Adrenal gland (tissue), 19 donors: ENCODE measurements around the gene SPDYE1. TPM values are rescaled to one million over a fixed set of nuclear protein-coding genes. Genes with fewer than 3 reads are reported as not detected.
"Not testable (repeated sequence)": the region's sequence is repeated elsewhere in the genome, so short reads cannot be mapped to it uniquely, and the experiment has no call there.

Source experiments
- DNase-seq, 7 donors: peaks; one replicate each; pipeline ENCODE4 v3.0.0-alpha.2; 2019 to 2020
- H3K27ac ChIP-seq, 5 donors: fragments of 200-600 bp; sonication (generic) in 4 of 5; 1 replicate in 3 of 5; 2 replicates in 2 of 5; pipeline versions ENCODE4 v1.5.1 to v1.8.0; 2016 to 2020; ENCODE audit warnings: mild to moderate bottlenecking in 1 of 5
- H3K27me3 ChIP-seq: fragments of 200-600 bp; 2 replicates; pipeline ENCODE4 v1.8.0; 2021
- H3K36me3 ChIP-seq, 2 donors: fragments of 200-600 bp; replicated peaks in 1 of 2; 1 replicate in 1 of 2; 2 replicates in 1 of 2; pipeline versions ENCODE4 v1.5.1 to v1.8.0; 2018 to 2022
- H3K4me1 ChIP-seq, 2 donors: fragments of 200-600 bp; replicated peaks in 1 of 2; 1 replicate in 1 of 2; 2 replicates in 1 of 2; pipeline versions ENCODE4 v1.5.1 to v1.8.0; 2018 to 2021
- H3K4me3 ChIP-seq, 4 donors: fragments of 200-600 bp; sonication (generic) in 3 of 4; one replicate each; pipeline ENCODE4 v1.5.1; 2016 to 2018
- H3K9me3 ChIP-seq, 3 donors: fragments of 200-600 bp; sonication (generic) in 1 of 3; replicated peaks in 1 of 3; 1 replicate in 2 of 3; 2 replicates in 1 of 3; pipeline versions ENCODE4 v1.5.1 to v1.8.0; 2016 to 2021
- CTCF ChIP-seq, 6 experiments: fragments of 450-650 bp in 4 of 6; fragments of 200-600 bp in 2 of 6; sonication (generic) in 1 of 6; IDR thresholded peaks; 1 replicate in 5 of 6; 2 replicates in 1 of 6; pipeline versions ENCODE4 v1.5.1 to v1.8.0; 2016 to 2021; ENCODE audit warnings: antibody characterized with exemption in 6 of 6, mild to moderate bottlenecking in 2 of 6, moderate library complexity in 1 of 6
- POLR2A ChIP-seq, 2 donors: fragments of 450-650 bp; IDR thresholded peaks; one replicate each; pipeline ENCODE4 v1.6.1; 2017; ENCODE audit warnings: antibody characterized with exemption in 2 of 2, mild to moderate bottlenecking in 2 of 2, moderate library complexity in 1 of 2
- WGBS, 4 donors: extraction: QIAGEN DNeasy Blood & Tissue Kit in 2 of 4; methylation state at CpG; one replicate each; pipeline versions ENCODE4 v1.1.5 to v1.1.7; 2013 to 2017; 5-methylcytosine and 5-hydroxymethylcytosine counted together
- intact Hi-C, 2 donors: fragments of 100-400 bp; cut with DNase I; formaldehyde crosslinking; loops; one replicate each; pipeline versions ENCODE4 v1.14.1 to v1.15.0; 2022 to 2023
- long read RNA-seq, 10 donors: library from polyadenylated mRNA in 3 of 10; unstranded in 2 of 10; stranded (forward) in 1 of 10; transcript quantifications; one replicate each; pipeline ENCODE4 v2.0.0 and lab custom pipeline, GENCODE V29; 2021 to 2026
- polyA plus RNA-seq, 3 donors: library from polyadenylated mRNA; stranded (reverse); fragments of 200-250 nt in 2 of 3; fragments of 350-450 nt in 1 of 3; fragmentation: Illumina TruSeq in 1 of 3; extraction: RNeasy Lipid Tissue Mini Kit (QIAGEN cat#74804) in 1 of 3; gene quantifications; one replicate each; pipeline ENCODE4 v1.2.3, GENCODE V29; 2013 to 2014
- total RNA-seq, 9 donors: library from RNA; depleted of rRNA in 4 of 9; stranded (reverse); fragments of >200 nt in 4 of 9; fragments of 120-200 nt in 1 of 9; fragmentation: NEBNext Ultra II Directional in 1 of 9; extraction: Animal tissue kit (Norgen Biotek cat#: 25700) in 1 of 9; gene quantifications; one replicate each; pipeline versions ENCODE4 v1.1.0 to v1.2.4, GENCODE V29; 2013 to 2023
- donor health status: healthy with polysubstance abuse.
- donor health status: Bipolar disorder and iron deficiency.
- donor health status: DM: yes; HTN: yes; CAD: no.
- donor health status: DM: no; HTN: no; CAD: no.
- donor health status: DM: no; HTN: no; CAD: no.
- donor health status: DM: yes; HTN: yes; CAD: no.

Gene SPDYE1, protein sequence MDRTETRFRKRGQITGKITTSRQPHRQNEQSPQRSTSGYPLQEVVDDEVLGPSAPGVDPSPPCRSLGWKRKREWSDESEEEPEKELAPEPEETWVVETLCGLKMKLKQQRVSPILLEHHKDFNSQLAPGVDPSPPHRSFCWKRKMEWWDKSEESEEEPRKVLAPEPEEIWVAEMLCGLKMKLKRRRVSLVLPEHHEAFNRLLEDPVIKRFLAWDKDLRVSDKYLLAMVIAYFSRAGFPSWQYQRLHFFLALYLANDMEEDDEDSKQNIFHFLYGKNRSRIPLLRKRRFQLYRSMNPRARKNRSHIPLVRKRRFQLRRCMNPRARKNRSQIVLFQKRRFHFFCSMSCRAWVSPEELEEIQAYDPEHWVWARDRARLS
- total RNA-seq (under 1 TPM in 2 of 9 donors, not detected in 7; 0.06 to 0.19 TPM), polyA plus RNA-seq (not detected)
- long read RNA-seq, donor 1: 0 reads
- long read RNA-seq, donor 2: 0 reads
- long read RNA-seq, donor 3: 0 reads
- long read RNA-seq, donor 4, partial matches to known transcripts: 0 of 2 reads
- long read RNA-seq, donor 4, other reads (novel, unspliced or antisense): 2 of 2 reads
- long read RNA-seq, donor 5, partial matches to known transcripts: 0 of 3 reads
- long read RNA-seq, donor 5, other reads (novel, unspliced or antisense): 3 of 3 reads
- long read RNA-seq, donor 6, partial matches to known transcripts: 0 of 3 reads
- long read RNA-seq, donor 6, other reads (novel, unspliced or antisense): 3 of 3 reads
- long read RNA-seq, donor 7: 0 reads
- long read RNA-seq, donor 8: 0 reads
- long read RNA-seq, donor 9: 0 reads
- long read RNA-seq, donor 10: 0 reads

DNA sequence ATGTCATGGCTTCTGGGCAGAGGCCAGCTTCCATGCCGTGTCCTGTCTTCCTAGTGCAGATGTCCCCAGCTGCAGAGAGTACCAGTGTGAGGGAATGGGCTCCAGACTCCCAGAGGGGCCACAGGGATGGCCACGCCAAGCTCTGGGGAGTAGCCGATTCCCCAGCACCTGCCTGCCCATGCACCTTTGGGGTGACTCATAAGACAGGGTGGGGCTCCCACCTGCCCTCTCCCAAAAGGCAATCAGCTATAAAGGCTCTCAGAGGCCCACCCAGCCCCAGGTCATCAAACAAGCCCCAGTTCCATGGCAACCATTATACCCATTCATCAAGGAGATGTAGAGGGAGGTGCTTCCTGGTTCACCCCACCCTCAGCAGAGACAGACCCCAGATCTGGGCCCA is at the start of gene SPDYE1:
Gene SPDYE1, plus strand, starts transcription at position 366 of the 400 bp plus-strand sequence. CDS start 2,053 bp downstream, outside the sequence.
- H3K27me3 ChIP-seq, H3K36me3 ChIP-seq, intact Hi-C loops, DNase-seq, H3K27ac ChIP-seq, H3K9me3 ChIP-seq, H3K4me1 ChIP-seq, H3K4me3 ChIP-seq: not testable (repeated sequence)
- WGBS, 4 donors: 95 to 100% (median 97%) methylated on average over 1 to 3 of the region's 3 CpGs; no CpG with 5 or more reads in 1 of the 4 donors

- H3K36me3 ChIP-seq: peaks cover 0 to 42% of the 10 kb centered on the region in 2 donors
- no peak for TF ChIP-seq POLR2A (IDR thresholded peaks at IDR 0.05)
- no peak for TF ChIP-seq CTCF (IDR thresholded peaks at IDR 0.05)
These were observed 45.7 kb upstream of the SPDYE1 start for GRCh38 chr7:43952028-43952427.

GRCh38 chr7:43953071-43953470 is 44.6 kb upstream of the SPDYE1 start:
- no peak for DNase-seq
- Histone ChIP-seq H3K4me3 (no peak overlapping the region), H3K36me3 (peaks cover 0 to 42% of the 10 kb centered on the region in 2 donors), H3K27ac (no peak overlapping the region), H3K9me3 (no peaks in the 10 kb centered on the region), H3K4me1 (no peaks in the 10 kb centered on the region), H3K27me3 (no peaks in the 10 kb centered on the region)
- intact Hi-C loops: no loop called here
- 92 to 96% (median 94%) methylated on average over 4 to 5 of the region's 5 CpGs for WGBS, 4 donors
- no peak for TF ChIP-seq POLR2A (IDR thresholded peaks at IDR 0.05)
- no peak for TF ChIP-seq CTCF (IDR thresholded peaks at IDR 0.05)

More at GRCh38 chr7:43952028-43952427, 45.7 kb upstream of the SPDYE1 start:
- H3K27me3 ChIP-seq: no peaks in the 10 kb centered on the region
- WGBS, 4 donors: 80 to 100% (median 89%) methylated on average over 1 to 3 of the region's 3 CpGs
- no peaks in the 10 kb centered on the region for H3K9me3 ChIP-seq
- H3K4me1 ChIP-seq: no peaks in the 10 kb centered on the region
- intact Hi-C loops: no loop called here
- no peak for DNase-seq
- H3K4me3 ChIP-seq: no peak overlapping the region
- H3K27ac ChIP-seq: no peak overlapping the region

DNA sequence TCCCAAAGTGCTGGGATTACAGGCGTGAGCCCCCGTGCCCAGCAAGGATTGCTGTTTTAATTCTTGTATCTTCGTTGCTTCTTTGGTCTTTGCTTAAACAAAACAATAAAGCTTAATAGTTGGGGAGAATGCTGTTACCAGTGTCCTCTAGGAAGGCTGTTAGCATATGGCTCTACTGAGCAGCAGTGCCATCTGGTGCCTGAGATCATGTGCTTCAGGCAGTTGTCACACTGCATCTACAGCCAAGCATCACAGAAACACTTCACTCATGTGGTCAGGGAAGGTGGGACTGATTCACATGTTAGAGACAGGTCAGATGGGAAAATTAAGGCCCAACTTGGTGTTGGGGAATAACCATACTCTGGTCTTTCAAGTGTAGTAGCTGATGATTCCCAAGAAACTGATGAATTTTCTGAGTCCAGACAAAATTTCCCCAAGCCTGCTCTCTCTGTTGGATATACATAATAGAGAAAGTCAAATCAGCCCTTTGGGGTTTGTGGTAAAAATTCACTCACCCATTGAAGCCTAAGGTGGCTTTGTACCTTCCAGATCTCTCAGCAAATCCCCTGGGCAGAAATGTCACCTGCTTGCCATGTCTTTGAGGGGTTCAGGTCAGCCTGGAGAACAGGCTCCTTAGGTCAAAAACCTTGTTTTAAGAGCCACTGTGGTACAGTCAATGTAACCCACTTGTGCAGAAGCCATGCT is 43.0 kb upstream of the SPDYE1 start:
- TF ChIP-seq POLR2A (IDR thresholded peaks at IDR 0.05) (no peak), CTCF (IDR thresholded peaks at IDR 0.05) (peak; percentile 32 to 61 (median 54))
- Histone ChIP-seq H3K36me3 (peaks cover 0 to 34% of the 10 kb centered on the region in 2 donors), H3K27me3 (no peaks in the 10 kb centered on the region), H3K9me3 (no peaks in the 10 kb centered on the region), H3K4me3 (no peak overlapping the region), H3K27ac (no peak overlapping the region), H3K4me1 (no peaks in the 10 kb centered on the region)
- intact Hi-C loops: no loop called here
- 49 to 58% (median 53%) methylated on average over 3 of the region's 3 CpGs for WGBS, 4 donors
- DNase-seq: peak; percentile 46 to 85 (median 62)
